Mesendoderm (in vitro differentiated cells): ENCODE data around the gene PPT2.

Source experiments
- DNase-seq: peaks from one replicate; pipeline ENCODE4 v3.0.0; 2013
- H2AK5ac ChIP-seq: 2 replicates; pipeline ENCODE4 v1.6.1; 2013; ENCODE audit warnings: low read length, inconsistent platforms
- H2BK120ac ChIP-seq: 2 replicates; pipeline ENCODE4 v1.6.1; 2013; ENCODE audit warnings: low read depth, mild to moderate bottlenecking, low read length, moderate library complexity, mixed read lengths
- H2BK15ac ChIP-seq: replicated peaks from 2 replicates; pipeline ENCODE4 v1.6.1; 2013; ENCODE audit warnings: low read depth, mild to moderate bottlenecking, moderate library complexity
- H2BK5ac ChIP-seq: 2 replicates; pipeline ENCODE4 v1.6.1; 2013; ENCODE audit warnings: low read length, inconsistent platforms
- H3K18ac ChIP-seq: 2 replicates; pipeline ENCODE4 v1.6.1; 2013; ENCODE audit warnings: mild to moderate bottlenecking, low read length, mixed read lengths
- H3K23ac ChIP-seq: one replicate; pipeline ENCODE4 v1.6.1; 2013; ENCODE audit warnings: low read length
- H3K27ac ChIP-seq: 2 replicates; pipeline ENCODE4 v1.5.1; 2013; ENCODE audit warnings: low read depth, mild to moderate bottlenecking, inconsistent platforms, low read length, moderate library complexity
- H3K27me3 ChIP-seq: 2 replicates; pipeline ENCODE4 v1.6.1; 2013; ENCODE audit warnings: low read length, control low read depth, mild to moderate bottlenecking, inconsistent platforms; ENCODE audit not compliant: insufficient read depth, poor library complexity
- H3K36me3 ChIP-seq: 2 replicates; pipeline ENCODE4 v1.6.1; 2013; ENCODE audit warnings: low read length, inconsistent platforms; ENCODE audit not compliant: control insufficient read depth, insufficient read depth
- H3K4ac ChIP-seq: one replicate; pipeline ENCODE4 v1.6.1; 2013; ENCODE audit warnings: low read depth, mild to moderate bottlenecking, low read length, moderate library complexity
- H3K4me1 ChIP-seq: 2 replicates; pipeline ENCODE4 v1.6.1; 2013; ENCODE audit warnings: low read depth, low read length, inconsistent platforms; ENCODE audit not compliant: control insufficient read depth
- H3K4me2 ChIP-seq: 2 replicates; pipeline ENCODE4 v1.6.1; 2013; ENCODE audit warnings: low read length
- H3K4me3 ChIP-seq: 2 replicates; pipeline ENCODE4 v1.5.1; 2013; ENCODE audit warnings: mild to moderate bottlenecking, low read length
- H3K56ac ChIP-seq: one replicate; pipeline ENCODE4 v1.6.1; 2013; ENCODE audit warnings: low read length
- H3K79me1 ChIP-seq: 2 replicates; pipeline ENCODE4 v1.6.1; 2013; ENCODE audit warnings: low read length, inconsistent platforms
- H3K79me2 ChIP-seq: 2 replicates; pipeline ENCODE4 v1.6.1; 2013; ENCODE audit warnings: mild to moderate bottlenecking, low read length; ENCODE audit not compliant: control insufficient read depth, insufficient read depth
- H3K9ac ChIP-seq: 2 replicates; pipeline ENCODE4 v1.6.1; 2013; ENCODE audit warnings: low read length, inconsistent platforms
- H4K5ac ChIP-seq: one replicate; pipeline ENCODE4 v1.6.1; 2013; ENCODE audit warnings: low read length
- H4K8ac ChIP-seq: one replicate; pipeline ENCODE4 v1.6.1; 2013; ENCODE audit warnings: low read depth, mild to moderate bottlenecking, control low read depth, low read length, moderate library complexity
- WGBS: extraction: QIAGEN DNeasy Blood & Tissue Kit; methylation state at CpG from one replicate; pipeline ENCODE4 v1.1.7; 2013; ENCODE audit warnings: low lambda C conversion rate, missing lambda C conversion rate; ENCODE audit not compliant: insufficient coverage; ENCODE audit errors: extremely low coverage; 5-methylcytosine and 5-hydroxymethylcytosine counted together

The PPT2 gene

DNA sequence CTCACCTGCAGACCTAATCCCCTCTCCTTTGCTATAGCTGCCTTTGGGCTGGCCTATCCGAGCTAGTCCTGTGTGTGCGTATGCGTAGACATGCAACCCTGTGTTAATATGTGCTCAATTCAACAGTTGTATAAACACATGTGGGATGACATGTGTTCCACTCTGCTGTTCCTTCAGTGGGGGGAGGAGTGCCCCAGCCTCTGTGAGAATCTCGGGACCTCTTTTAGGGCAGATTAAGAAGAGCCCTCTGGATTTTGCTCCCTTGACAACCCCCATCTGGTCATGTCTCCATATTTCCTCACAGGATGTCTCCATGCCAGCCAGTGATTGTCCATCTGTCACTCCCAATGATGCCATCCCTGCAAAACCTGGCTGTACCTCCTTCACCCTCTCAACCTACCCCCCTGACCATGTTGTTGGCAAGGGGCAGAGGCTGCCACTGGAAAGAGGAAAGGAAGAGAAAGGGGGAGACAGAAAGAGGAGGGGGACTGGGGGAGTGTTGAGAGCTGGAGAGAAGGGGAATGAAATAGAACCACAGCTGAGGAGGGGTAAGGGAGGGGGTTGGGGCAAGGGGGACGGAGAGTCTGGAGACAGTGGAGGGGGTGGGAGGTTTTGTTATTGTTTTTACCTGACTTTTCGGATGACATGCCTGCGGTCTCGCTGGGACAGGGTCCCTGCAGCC, 2.6 kb upstream of the PPT2 start:
- H2BK5ac ChIP-seq: no peak overlapping the region
- no peak overlapping the region for H3K27ac ChIP-seq
- H3K4ac ChIP-seq: no peak overlapping the region
- H3K56ac ChIP-seq: peak overlapping the region; percentile 11
- H2BK120ac ChIP-seq: no peak overlapping the region
- no peak overlapping the region for H3K18ac ChIP-seq
- no peak overlapping the region for H3K4me3 ChIP-seq
- H4K8ac ChIP-seq: no peak overlapping the region
- no peaks in the 10 kb centered on the region for H3K27me3 ChIP-seq
- no peak overlapping the region for H2BK15ac ChIP-seq
- H2AK5ac ChIP-seq: no peak overlapping the region
- no peak overlapping the region for H3K23ac ChIP-seq
- H3K9ac ChIP-seq: no peak overlapping the region
- H3K79me1 ChIP-seq: peaks cover 8% of the 10 kb centered on the region
- H4K5ac ChIP-seq: no peak overlapping the region
- H3K4me2 ChIP-seq: no peak overlapping the region
- H3K36me3 ChIP-seq: no peaks in the 10 kb centered on the region
- no peaks in the 10 kb centered on the region for H3K79me2 ChIP-seq
- peaks cover 19% of the 10 kb centered on the region for H3K4me1 ChIP-seq
- WGBS: no CpG with 5 or more reads among the region's 8 CpGs
- DNase-seq: no peak

DNA sequence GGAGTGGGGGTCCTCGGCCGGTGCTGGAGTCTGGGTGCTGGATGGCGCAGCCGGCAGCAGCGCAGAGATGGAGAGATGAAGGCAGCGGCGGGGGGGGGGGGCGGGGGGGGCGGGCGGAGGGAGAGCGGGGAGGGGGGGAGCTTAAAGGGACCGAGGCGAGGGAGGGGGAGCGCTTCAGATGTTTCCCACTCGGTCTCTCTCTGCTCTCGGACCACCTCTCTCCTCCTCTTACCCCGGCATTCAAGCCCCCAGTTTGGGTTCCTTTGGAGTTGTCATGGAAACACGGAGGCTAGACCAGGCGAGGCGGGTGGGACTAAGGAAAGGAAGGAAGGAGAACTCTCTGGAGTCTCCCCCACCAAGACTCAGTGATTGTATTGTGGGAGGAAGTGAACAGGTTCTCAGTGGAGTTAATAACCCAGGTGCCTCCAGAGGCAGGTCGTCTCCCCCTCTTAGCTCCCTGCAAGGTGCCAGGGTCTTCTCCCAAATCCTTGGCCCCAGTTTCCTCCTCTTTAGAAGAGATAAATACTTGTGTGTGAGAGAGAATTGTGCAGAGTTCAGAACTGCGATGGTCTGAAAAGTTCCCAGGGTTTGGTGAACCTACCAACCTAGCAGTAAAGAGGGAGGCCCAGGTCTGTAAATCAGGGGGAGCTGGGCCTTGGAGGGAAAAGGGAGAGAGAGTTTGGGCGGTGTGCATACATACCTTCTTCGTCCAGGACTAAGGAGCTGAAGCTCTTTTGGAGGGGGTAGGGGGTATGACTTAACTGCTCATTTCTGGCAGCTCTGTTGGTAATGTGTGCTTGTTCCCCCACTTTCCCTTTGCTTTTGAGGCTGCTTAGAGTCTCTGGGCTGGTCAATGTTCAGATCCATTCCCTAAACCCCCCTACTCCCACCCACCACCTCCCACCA, 1.8 kb upstream of the PPT2 start, which contains the start of gene PRRT1:
PRRT1 (minus strand) TSS at position 77 of the 906 bp plus-strand sequence. CDS start 112 bp downstream, outside the sequence.
- Histone ChIP-seq H2AK5ac (peak within 1 kb of the TSS; percentile 82), H3K27me3 (no peaks in the 10 kb centered on the region), H3K27ac (no peak within 1 kb of the TSS), H2BK120ac (no peak within 1 kb of the TSS), H2BK15ac (no peak within 1 kb of the TSS), H3K18ac (peak within 1 kb of the TSS; percentile 45), H2BK5ac (no peak within 1 kb of the TSS), H3K36me3 (peaks cover 2% of the 10 kb centered on the region), H3K79me2 (no peaks in the 10 kb centered on the region), H3K4me1 (peaks cover 15% of the 10 kb centered on the region), H3K9ac (peak within 1 kb of the TSS; percentile 96), H3K4me2 (peak within 1 kb of the TSS; percentile 97), H3K4ac (peak within 1 kb of the TSS; percentile 65), H3K23ac (peak within 1 kb of the TSS; percentile 99), H4K8ac (no peak within 1 kb of the TSS), H3K4me3 (no peak within 1 kb of the TSS), H4K5ac (peak within 1 kb of the TSS; percentile 71), H3K56ac (peak within 1 kb of the TSS; percentile 97), H3K79me1 (peaks cover 8% of the 10 kb centered on the region)
- peak; percentile 60 for DNase-seq
- WGBS: no CpG with 5 or more reads among the region's 24 CpGs

DNA sequence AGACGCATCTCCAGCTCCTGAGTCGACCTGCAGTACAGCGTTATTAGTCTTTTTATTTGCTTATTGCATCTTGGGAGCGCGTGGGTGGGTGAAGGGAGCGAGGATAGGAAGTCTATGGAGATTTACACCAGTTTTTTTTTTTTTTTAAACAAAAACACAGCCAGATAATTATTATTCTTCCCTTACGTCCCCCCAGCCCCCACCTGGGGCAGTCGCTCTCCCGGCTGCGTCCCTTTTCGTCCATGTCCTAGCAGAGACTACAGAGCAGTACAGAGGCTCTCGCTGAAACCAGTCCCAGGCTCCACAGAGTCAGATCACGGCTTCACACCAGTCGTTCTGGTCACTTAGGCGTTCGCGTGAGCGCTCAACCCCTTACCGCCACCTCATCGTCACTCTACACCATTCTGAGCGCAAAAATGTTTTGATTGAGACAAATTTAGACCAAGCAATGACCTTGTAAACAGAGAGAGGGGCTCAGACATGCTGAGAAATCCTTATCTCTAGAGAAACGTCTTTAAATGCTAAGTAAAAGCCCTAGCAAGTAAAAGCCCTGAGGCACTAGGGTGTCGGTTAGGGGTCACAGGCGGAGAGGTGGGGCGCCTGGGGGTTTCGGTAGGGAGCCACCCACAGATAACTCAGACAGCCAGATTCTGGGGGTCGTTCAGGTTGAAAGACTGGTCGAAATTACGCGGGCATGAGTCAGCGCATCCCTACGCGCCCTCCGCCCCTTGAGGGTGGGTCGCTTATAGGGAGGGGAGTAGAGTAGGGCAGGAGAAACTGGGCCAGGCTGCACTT, 975 bp upstream of the PPT2 start:
- no peak overlapping the region for H2BK15ac ChIP-seq
- H2BK120ac ChIP-seq: peak overlapping the region; percentile 34
- peaks cover 2% of the 10 kb centered on the region for H3K36me3 ChIP-seq
- H3K79me2 ChIP-seq: no peaks in the 10 kb centered on the region
- peak overlapping the region; percentile 95 for H3K4me3 ChIP-seq
- H3K9ac ChIP-seq: peak overlapping the region; percentile 96
- WGBS: no CpG with 5 or more reads among the region's 35 CpGs
- peak overlapping the region; percentile 97 for H3K4me2 ChIP-seq
- peaks cover 8% of the 10 kb centered on the region for H3K79me1 ChIP-seq
- no peaks in the 10 kb centered on the region for H3K27me3 ChIP-seq
- peak overlapping the region; percentile 73 for H2BK5ac ChIP-seq
- H4K8ac ChIP-seq: no peak overlapping the region
- peak overlapping the region; percentile 82 for H3K27ac ChIP-seq
- peak overlapping the region; percentile 45 for H3K18ac ChIP-seq
- peak overlapping the region; percentile 97 for H3K56ac ChIP-seq
- peak overlapping the region; percentile 99 for H3K23ac ChIP-seq
- peak overlapping the region; percentile 67 for H3K4ac ChIP-seq
- H2AK5ac ChIP-seq: peak overlapping the region; percentile 85
- peak overlapping the region; percentile 71 for H4K5ac ChIP-seq
- peak; percentile 89 for DNase-seq
- H3K4me1 ChIP-seq: peaks cover 15% of the 10 kb centered on the region

DNA sequence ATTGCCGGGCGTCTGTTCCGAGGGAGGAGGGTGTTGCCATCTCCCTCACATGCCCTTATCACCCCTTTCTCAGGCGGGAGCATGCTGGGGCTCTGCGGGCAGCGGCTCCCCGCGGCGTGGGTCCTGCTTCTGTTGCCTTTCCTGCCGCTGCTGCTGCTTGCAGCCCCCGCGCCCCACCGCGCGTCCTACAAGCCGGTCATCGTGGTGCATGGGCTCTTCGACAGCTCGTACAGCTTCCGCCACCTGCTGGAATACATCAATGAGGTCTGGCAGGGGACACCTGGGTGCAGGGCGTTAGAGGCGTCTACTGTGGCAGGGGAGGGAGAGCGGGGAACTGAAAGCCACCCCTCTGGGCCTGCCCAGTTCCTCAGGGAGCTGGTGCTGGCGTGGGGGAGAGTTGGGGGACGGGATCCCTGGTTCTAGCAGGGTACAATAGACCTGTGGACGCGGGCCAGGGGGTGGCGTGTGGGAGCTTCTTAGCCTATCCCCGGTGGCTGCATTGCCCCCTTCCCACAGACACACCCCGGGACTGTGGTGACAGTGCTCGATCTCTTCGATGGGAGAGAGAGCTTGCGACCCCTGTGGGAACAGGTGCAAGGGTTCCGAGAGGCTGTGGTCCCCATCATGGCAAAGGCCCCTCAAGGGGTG, 697 bp downstream of the PPT2 start:
- H3K79me2 ChIP-seq: no peaks in the 10 kb centered on the region
- peak; percentile 90 for DNase-seq
- no CpG with 5 or more reads among the region's 34 CpGs for WGBS
- no peak overlapping the region for H2BK15ac ChIP-seq
- H3K27ac ChIP-seq: peak overlapping the region; percentile 62
- H2BK5ac ChIP-seq: no peak overlapping the region
- peak overlapping the region; percentile 95 for H3K4me3 ChIP-seq
- peak overlapping the region; percentile 97 for H3K56ac ChIP-seq
- H3K9ac ChIP-seq: peak overlapping the region; percentile 96
- H3K27me3 ChIP-seq: no peaks in the 10 kb centered on the region
- no peak overlapping the region for H4K8ac ChIP-seq
- H3K4me2 ChIP-seq: peak overlapping the region; percentile 95
- peaks cover 2% of the 10 kb centered on the region for H3K36me3 ChIP-seq
- no peak overlapping the region for H2AK5ac ChIP-seq
- H3K23ac ChIP-seq: no peak overlapping the region
- no peak overlapping the region for H4K5ac ChIP-seq
- peaks cover 8% of the 10 kb centered on the region for H3K79me1 ChIP-seq
- H2BK120ac ChIP-seq: no peak overlapping the region
- H3K4ac ChIP-seq: no peak overlapping the region
- H3K18ac ChIP-seq: no peak overlapping the region
- H3K4me1 ChIP-seq: peaks cover 15% of the 10 kb centered on the region

DNA sequence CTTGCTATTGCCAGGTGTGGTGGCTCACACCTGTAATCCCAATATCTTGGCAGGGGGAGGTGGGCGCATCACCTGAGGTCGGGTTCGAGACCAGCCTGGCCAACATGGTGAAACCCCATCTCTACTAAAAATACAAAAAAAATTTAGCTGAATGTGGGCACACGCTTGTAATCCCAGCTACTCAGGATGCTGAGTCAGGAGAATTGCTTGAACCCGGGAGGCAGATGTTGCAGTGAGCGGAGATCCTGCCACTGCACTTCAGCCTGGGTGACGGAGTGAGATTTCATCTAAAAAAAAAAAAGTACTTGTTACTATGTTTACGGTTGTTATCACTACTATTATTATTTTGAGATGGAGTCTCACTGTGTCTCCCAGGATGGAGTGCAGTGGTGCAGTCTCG, 3.0 kb downstream of the PPT2 start:
- Histone ChIP-seq H3K79me2 (no peaks in the 10 kb centered on the region), H2BK120ac (no peak overlapping the region), H3K27ac (no peak overlapping the region), H2BK15ac (no peak overlapping the region), H2BK5ac (no peak overlapping the region), H3K27me3 (no peaks in the 10 kb centered on the region), H3K18ac (no peak overlapping the region), H3K4me2 (no peak overlapping the region), H4K5ac (no peak overlapping the region), H3K4me1 (peaks cover 9% of the 10 kb centered on the region), H3K56ac (no peak overlapping the region), H3K79me1 (peaks cover 8% of the 10 kb centered on the region), H4K8ac (no peak overlapping the region), H2AK5ac (no peak overlapping the region), H3K23ac (no peak overlapping the region), H3K36me3 (peaks cover 2% of the 10 kb centered on the region), H3K4ac (no peak overlapping the region), H3K4me3 (no peak overlapping the region), H3K9ac (no peak overlapping the region)
- WGBS: no CpG with 5 or more reads among the region's 9 CpGs
- no peak for DNase-seq
